ENCODE results near the gene MCRIP2. TPM values are rescaled to one million over a fixed set of nuclear protein-coding genes. Genes with fewer than 3 reads are reported as not detected.
A peak's percentile ranks its signal among the peaks of the same experiment; 100 is the strongest.

The MCRIP2 gene
- total RNA-seq, 1 experiment from 2014 or later = 41.7 TPM

- Histone ChIP-seq H3K4me3 (ENCODE audit: low read length) (peak overlapping the region; percentile 96; the same call in 1 of the 2 replicates), H3K27me3 (ENCODE audit: low read length) (no peaks in the 10 kb centered on the region), H3K79me2 (ENCODE audit: low read length) (peaks cover 67% of the 10 kb centered on the region), H3K27ac (ENCODE audit: low read length) (peak overlapping the region; percentile 80), H4K20me1 (ENCODE audit: insufficient read depth, low read depth, low read length) (peaks cover 26% of the 10 kb centered on the region; the same call in 1 of the 2 replicates), H3K4me1 (ENCODE audit: low read length) (peaks cover 75% of the 10 kb centered on the region), H2AFZ (ENCODE audit: low read length) (no peak overlapping the region), H3K36me3 (ENCODE audit: insufficient read depth, low read length) (peaks cover 3% of the 10 kb centered on the region; the same call in 1 of the 2 replicates), H3K9me2 (replicated peaks; ENCODE audit: insufficient read depth, low read length) (no peaks in the 10 kb centered on the region), H3K9ac (ENCODE audit: low read length) (peak overlapping the region; percentile 97), H3K4me2 (ENCODE audit: low read depth, low read length, poor library complexity, severe bottlenecking) (peak overlapping the region; percentile 84), H3K9me3 (ENCODE audit: low read length) (no peaks in the 10 kb centered on the region)
- DNase-seq = no peak
Measured at GRCh38 chr16:646679-647172, 5.1 kb downstream of the MCRIP2 start.

- H3K4me1 ChIP-seq (ENCODE audit: low read length) = peaks cover 75% of the 10 kb centered on the region
- no peaks in the 10 kb centered on the region for H3K27me3 ChIP-seq (ENCODE audit: low read length)
- peaks cover 26% of the 10 kb centered on the region; the same call in 1 of the 2 replicates for H4K20me1 ChIP-seq (ENCODE audit: insufficient read depth, low read depth, low read length)
- H3K27ac ChIP-seq (ENCODE audit: low read length) = peak overlapping the region; percentile 80
- peak overlapping the region; percentile 97 for H3K9ac ChIP-seq (ENCODE audit: low read length)
- no peaks in the 10 kb centered on the region for H3K9me2 ChIP-seq (replicated peaks; ENCODE audit: insufficient read depth, low read length)
- peak overlapping the region; percentile 96 for H3K4me3 ChIP-seq (ENCODE audit: low read length)
- H3K36me3 ChIP-seq (ENCODE audit: insufficient read depth, low read length) = peaks cover 3% of the 10 kb centered on the region; the same call in 1 of the 2 replicates
- no peak overlapping the region for H2AFZ ChIP-seq (ENCODE audit: low read length)
- peak overlapping the region; percentile 84 for H3K4me2 ChIP-seq (ENCODE audit: low read depth, low read length, poor library complexity, severe bottlenecking)
- no peaks in the 10 kb centered on the region for H3K9me3 ChIP-seq (ENCODE audit: low read length)
- peaks cover 62% of the 10 kb centered on the region for H3K79me2 ChIP-seq (ENCODE audit: low read length)
- peak; percentile 68 for DNase-seq
Measured at GRCh38 chr16:647173-647902, 5.7 kb downstream of the MCRIP2 start.

- no peaks in the 10 kb centered on the region for H3K9me3 ChIP-seq (ENCODE audit: low read length)
- peak overlapping the region; percentile 97 for H3K9ac ChIP-seq (ENCODE audit: low read length)
- H3K4me1 ChIP-seq (ENCODE audit: low read length) = peaks cover 70% of the 10 kb centered on the region
- no peak overlapping the region for H2AFZ ChIP-seq (ENCODE audit: low read length)
- H3K4me2 ChIP-seq (ENCODE audit: low read depth, low read length, poor library complexity, severe bottlenecking) = peak overlapping the region; percentile 84
- peak overlapping the region; percentile 96 for H3K4me3 ChIP-seq (ENCODE audit: low read length)
- H3K79me2 ChIP-seq (ENCODE audit: low read length) = peaks cover 53% of the 10 kb centered on the region
- peaks cover 22% of the 10 kb centered on the region; the same call in 1 of the 2 replicates for H4K20me1 ChIP-seq (ENCODE audit: insufficient read depth, low read depth, low read length)
- H3K27me3 ChIP-seq (ENCODE audit: low read length) = no peaks in the 10 kb centered on the region
- H3K9me2 ChIP-seq (replicated peaks; ENCODE audit: insufficient read depth, low read length) = no peaks in the 10 kb centered on the region
- H3K36me3 ChIP-seq (ENCODE audit: insufficient read depth, low read length) = peaks cover 3% of the 10 kb centered on the region; the same call in 1 of the 2 replicates
- peak overlapping the region; percentile 80 for H3K27ac ChIP-seq (ENCODE audit: low read length)
- peak; percentile 86 for DNase-seq
Measured at GRCh38 chr16:648071-648780, 6.6 kb downstream of the MCRIP2 start.

- Histone ChIP-seq H3K27me3 (ENCODE audit: low read length) (no peaks in the 10 kb centered on the region), H3K9me3 (ENCODE audit: low read length) (no peaks in the 10 kb centered on the region), H3K4me1 (ENCODE audit: low read length) (peaks cover 62% of the 10 kb centered on the region), H4K20me1 (ENCODE audit: insufficient read depth, low read depth, low read length) (peaks cover 22% of the 10 kb centered on the region; the same call in 1 of the 2 replicates), H3K27ac (ENCODE audit: low read length) (peak within 1 kb of the TSS; percentile 80), H3K36me3 (ENCODE audit: insufficient read depth, low read length) (peaks cover 3% of the 10 kb centered on the region; the same call in 1 of the 2 replicates), H3K4me2 (ENCODE audit: low read depth, low read length, poor library complexity, severe bottlenecking) (peak within 1 kb of the TSS; percentile 84), H3K9ac (ENCODE audit: low read length) (peak within 1 kb of the TSS; percentile 97), H3K79me2 (ENCODE audit: low read length) (peaks cover 46% of the 10 kb centered on the region), H3K9me2 (replicated peaks; ENCODE audit: insufficient read depth, low read length) (no peaks in the 10 kb centered on the region), H2AFZ (ENCODE audit: low read length) (no peak within 1 kb of the TSS), H3K4me3 (ENCODE audit: low read length) (peak within 1 kb of the TSS; percentile 96)
- peak; percentile 98 for DNase-seq
Measured at GRCh38 chr16:648781-649589, 7.4 kb downstream of the MCRIP2 start, which contains the start of gene WDR90. WDR90 (plus strand) TSS chr16:649365; CDS start chr16:649417, 52 bp downstream.

GRCh38 chr16:649631-650030, 8.0 kb downstream of the MCRIP2 start:
- Histone ChIP-seq H3K4me1 (ENCODE audit: low read length) (peaks cover 56% of the 10 kb centered on the region), H3K9ac (ENCODE audit: low read length) (peak overlapping the region; percentile 97), H3K9me2 (replicated peaks; ENCODE audit: insufficient read depth, low read length) (no peaks in the 10 kb centered on the region), H4K20me1 (ENCODE audit: insufficient read depth, low read depth, low read length) (peaks cover 22% of the 10 kb centered on the region; the same call in 1 of the 2 replicates), H3K9me3 (ENCODE audit: low read length) (no peaks in the 10 kb centered on the region), H3K4me2 (ENCODE audit: low read depth, low read length, poor library complexity, severe bottlenecking) (peak overlapping the region; percentile 84), H3K4me3 (ENCODE audit: low read length) (peak overlapping the region; percentile 96), H2AFZ (ENCODE audit: low read length) (no peak overlapping the region), H3K36me3 (ENCODE audit: insufficient read depth, low read length) (0 out of 2 replicates have a peak, but pooled peaks cover 3% of the 10 kb centered on the region), H3K79me2 (ENCODE audit: low read length) (peaks cover 39% of the 10 kb centered on the region), H3K27me3 (ENCODE audit: low read length) (no peaks in the 10 kb centered on the region), H3K27ac (ENCODE audit: low read length) (peak overlapping the region; percentile 40; the same call in 1 of the 2 replicates)
- peak; percentile 71 for DNase-seq

- Histone ChIP-seq H2AFZ (ENCODE audit: low read length) (no peak overlapping the region), H3K79me2 (ENCODE audit: low read length) (peaks cover 23% of the 10 kb centered on the region), H3K4me3 (ENCODE audit: low read length) (no peak overlapping the region), H3K4me2 (ENCODE audit: low read depth, low read length, poor library complexity, severe bottlenecking) (no peak overlapping the region), H3K9me2 (replicated peaks; ENCODE audit: insufficient read depth, low read length) (no peaks in the 10 kb centered on the region), H4K20me1 (ENCODE audit: insufficient read depth, low read depth, low read length) (peaks cover 9% of the 10 kb centered on the region; the same call in 1 of the 2 replicates), H3K27me3 (ENCODE audit: low read length) (no peaks in the 10 kb centered on the region), H3K27ac (ENCODE audit: low read length) (no peak overlapping the region), H3K36me3 (ENCODE audit: insufficient read depth, low read length) (no peaks in the 10 kb centered on the region), H3K9me3 (ENCODE audit: low read length) (no peaks in the 10 kb centered on the region), H3K4me1 (ENCODE audit: low read length) (peaks cover 35% of the 10 kb centered on the region), H3K9ac (ENCODE audit: low read length) (no peak overlapping the region)
- DNase-seq = no peak
Measured at GRCh38 chr16:651844-652243, 10.2 kb downstream of the MCRIP2 start.

- Histone ChIP-seq H3K9ac (ENCODE audit: low read length) (no peak overlapping the region), H3K27ac (ENCODE audit: low read length) (no peak overlapping the region), H3K9me2 (replicated peaks; ENCODE audit: insufficient read depth, low read length) (no peaks in the 10 kb centered on the region), H3K9me3 (ENCODE audit: low read length) (no peaks in the 10 kb centered on the region), H4K20me1 (ENCODE audit: insufficient read depth, low read depth, low read length) (peaks cover under 1% of the 10 kb centered on the region; the same call in 1 of the 2 replicates), H3K4me1 (ENCODE audit: low read length) (peaks cover 27% of the 10 kb centered on the region), H3K79me2 (ENCODE audit: low read length) (peaks cover 16% of the 10 kb centered on the region), H3K27me3 (ENCODE audit: low read length) (no peaks in the 10 kb centered on the region), H3K4me2 (ENCODE audit: low read depth, low read length, poor library complexity, severe bottlenecking) (no peak overlapping the region), H3K4me3 (ENCODE audit: low read length) (no peak overlapping the region), H2AFZ (ENCODE audit: low read length) (no peak overlapping the region), H3K36me3 (ENCODE audit: insufficient read depth, low read length) (no peaks in the 10 kb centered on the region)
- DNase-seq = no peak
Measured at GRCh38 chr16:652454-653305, 11.1 kb downstream of the MCRIP2 start.
